Lung (tissue), 12 donors: ENCODE data around the gene LIME1. TPM values are rescaled to one million over a fixed set of nuclear protein-coding genes. Genes with fewer than 3 reads are reported as not detected.

Experiments
- ATAC-seq: fragments of 200-7000 bp; cut with Tn5 transposase; one replicate; pipeline ENCODE4 v1.9.1; 2020; ENCODE audit warnings: moderate number of reproducible peaks; ENCODE audit not compliant: insufficient read depth, low FRiP score
- DNase-seq, 3 donors: peaks; one replicate each; pipeline ENCODE4 v3.0.0-alpha.2; 2013 to 2017
- H3K27ac ChIP-seq, 2 donors: one replicate each; pipeline ENCODE4 v1.5.1; 2013; ENCODE audit warnings: mild to moderate bottlenecking in 2 of 2, moderate library complexity in 2 of 2, control low read depth in 1 of 2, inconsistent platforms in 1 of 2, low read depth in 1 of 2, low read length in 1 of 2
- H3K27me3 ChIP-seq, 3 donors: one replicate each; pipeline ENCODE4 v1.5.1; 2013; ENCODE audit warnings: low read length in 2 of 3; ENCODE audit not compliant: control insufficient read depth in 3 of 3, insufficient read depth in 3 of 3
- H3K36me3 ChIP-seq, 4 donors: one replicate each; pipeline ENCODE4 v1.5.1; 2013; ENCODE audit warnings: low read length in 4 of 4, mild to moderate bottlenecking in 1 of 4, moderate library complexity in 1 of 4; ENCODE audit not compliant: control insufficient read depth in 4 of 4, insufficient read depth in 4 of 4
- H3K4me1 ChIP-seq, 5 donors: one replicate each; pipeline ENCODE4 v1.5.1; 2013; ENCODE audit warnings: low read length in 5 of 5, mild to moderate bottlenecking in 2 of 5, moderate library complexity in 1 of 5; ENCODE audit not compliant: control insufficient read depth in 5 of 5, insufficient read depth in 5 of 5
- H3K4me3 ChIP-seq: one replicate; pipeline ENCODE4 v1.5.1; 2013; ENCODE audit warnings: mild to moderate bottlenecking, control low read depth, moderate library complexity
- H3K9ac ChIP-seq, 2 donors: one replicate each; pipeline ENCODE4 v1.5.1; 2013; ENCODE audit warnings: low read length in 2 of 2, control low read depth in 1 of 2; ENCODE audit not compliant: insufficient read depth in 1 of 2
- H3K9me3 ChIP-seq, 4 donors: one replicate each; pipeline ENCODE4 v1.5.1; 2013; ENCODE audit warnings: low read length in 3 of 4, mild to moderate bottlenecking in 1 of 4, moderate library complexity in 1 of 4; ENCODE audit not compliant: control insufficient read depth in 4 of 4, insufficient read depth in 3 of 4
- WGBS, 2 donors: extraction: QIAGEN DNeasy Blood & Tissue Kit; methylation state at CpG; one replicate each; pipeline ENCODE4 v1.1.7; 2013; 5-methylcytosine and 5-hydroxymethylcytosine counted together
- polyA plus RNA-seq, 2 donors: library from polyadenylated mRNA; stranded (reverse); fragments of 200-250 nt; gene quantifications; one replicate each; pipeline ENCODE4 v1.2.1, GENCODE V29; 2013
- total RNA-seq, 2 donors: library from RNA; depleted of rRNA in 1 of 2; stranded (reverse); fragments of >200 nt in 1 of 2; gene quantifications; one replicate each; pipeline ENCODE4 v1.2.1, GENCODE V29; 2014 to 2021
- TF ChIP-seq, protein P1 (sequence below): IDR thresholded peaks from 2 replicates; pipeline ENCODE4 v1.5.1; 2012; ENCODE audit warnings: mild to moderate bottlenecking; ENCODE audit errors: control extremely low read depth, extremely low read depth
- donor health status: control.
- donor health status: control.
- donor health status: Bipolar disorder and iron deficiency.
- donor health status: healthy.
- donor health status: DM: yes; HTN: yes; CAD: no.

LIME1 gene
- total and polyA plus RNA-seq, 4 donors, result 6.2 to 19.9 (median 10.2) TPM

DNA sequence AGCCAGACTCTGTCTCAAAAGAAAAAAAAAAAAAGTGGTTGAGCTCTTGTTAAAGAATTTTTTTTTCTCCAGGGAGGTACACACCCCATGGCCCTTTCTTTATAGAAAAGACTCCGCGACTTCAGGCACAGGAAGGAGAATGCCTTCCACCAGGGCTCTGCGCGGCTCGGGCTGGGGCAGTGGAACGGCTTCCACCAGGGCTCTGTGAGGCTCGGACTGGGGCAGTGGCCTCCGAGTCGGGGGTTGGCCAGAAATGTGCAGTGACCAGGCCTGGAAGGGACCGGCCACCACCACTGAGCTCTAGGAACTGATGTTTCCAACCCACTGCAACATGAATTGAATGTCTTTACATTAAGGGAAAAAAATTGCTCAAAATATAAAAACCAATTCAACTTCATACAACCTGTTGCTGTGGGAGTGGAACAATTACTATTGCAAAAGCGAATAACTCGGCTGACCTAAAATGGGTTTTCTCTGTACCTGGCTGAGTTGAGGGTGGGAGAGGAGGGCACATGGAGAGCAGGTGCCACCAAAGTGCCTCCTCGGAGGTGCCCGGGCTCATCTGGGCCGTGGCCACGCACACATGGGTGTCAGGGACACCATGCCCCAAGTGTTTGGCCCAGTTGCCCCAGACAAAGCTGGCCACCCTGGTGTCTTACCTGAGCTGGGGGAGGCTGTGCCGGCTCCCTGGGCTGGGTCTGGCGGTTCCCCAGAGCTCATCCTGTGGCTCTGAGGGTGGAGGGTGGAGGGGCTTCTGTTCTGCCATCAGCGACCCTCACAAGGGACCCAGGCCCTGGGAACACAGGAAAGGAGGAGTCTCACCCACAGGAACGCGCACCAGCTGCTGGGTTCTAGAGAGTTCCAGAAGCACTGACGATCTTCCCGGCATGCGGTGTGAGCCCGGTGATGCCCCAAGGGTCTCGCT, 32.4 kb downstream of the LIME1 start:
- H3K4me1 ChIP-seq, result peaks cover 0 to 5% (median 0%) of the 10 kb centered on the region in 5 donors
- ATAC-seq (no peak), DNase-seq (no peak)
- 94 to 95% methylated on average over 26 of the region's 26 CpGs for WGBS, 2 donors
- TF ChIP-seq, protein P1, sequence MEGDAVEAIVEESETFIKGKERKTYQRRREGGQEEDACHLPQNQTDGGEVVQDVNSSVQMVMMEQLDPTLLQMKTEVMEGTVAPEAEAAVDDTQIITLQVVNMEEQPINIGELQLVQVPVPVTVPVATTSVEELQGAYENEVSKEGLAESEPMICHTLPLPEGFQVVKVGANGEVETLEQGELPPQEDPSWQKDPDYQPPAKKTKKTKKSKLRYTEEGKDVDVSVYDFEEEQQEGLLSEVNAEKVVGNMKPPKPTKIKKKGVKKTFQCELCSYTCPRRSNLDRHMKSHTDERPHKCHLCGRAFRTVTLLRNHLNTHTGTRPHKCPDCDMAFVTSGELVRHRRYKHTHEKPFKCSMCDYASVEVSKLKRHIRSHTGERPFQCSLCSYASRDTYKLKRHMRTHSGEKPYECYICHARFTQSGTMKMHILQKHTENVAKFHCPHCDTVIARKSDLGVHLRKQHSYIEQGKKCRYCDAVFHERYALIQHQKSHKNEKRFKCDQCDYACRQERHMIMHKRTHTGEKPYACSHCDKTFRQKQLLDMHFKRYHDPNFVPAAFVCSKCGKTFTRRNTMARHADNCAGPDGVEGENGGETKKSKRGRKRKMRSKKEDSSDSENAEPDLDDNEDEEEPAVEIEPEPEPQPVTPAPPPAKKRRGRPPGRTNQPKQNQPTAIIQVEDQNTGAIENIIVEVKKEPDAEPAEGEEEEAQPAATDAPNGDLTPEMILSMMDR, result no peak
- H3K4me3 ChIP-seq, result no peak overlapping the region
- H3K27me3 ChIP-seq, result no peaks in the 10 kb centered on the region
- no peak overlapping the region for H3K9ac ChIP-seq
- peaks cover 0 to 18% (median 5%) of the 10 kb centered on the region in 4 donors for H3K36me3 ChIP-seq
- H3K27ac ChIP-seq, result no peak overlapping the region
- H3K9me3 ChIP-seq, result no peaks in the 10 kb centered on the region

DNA sequence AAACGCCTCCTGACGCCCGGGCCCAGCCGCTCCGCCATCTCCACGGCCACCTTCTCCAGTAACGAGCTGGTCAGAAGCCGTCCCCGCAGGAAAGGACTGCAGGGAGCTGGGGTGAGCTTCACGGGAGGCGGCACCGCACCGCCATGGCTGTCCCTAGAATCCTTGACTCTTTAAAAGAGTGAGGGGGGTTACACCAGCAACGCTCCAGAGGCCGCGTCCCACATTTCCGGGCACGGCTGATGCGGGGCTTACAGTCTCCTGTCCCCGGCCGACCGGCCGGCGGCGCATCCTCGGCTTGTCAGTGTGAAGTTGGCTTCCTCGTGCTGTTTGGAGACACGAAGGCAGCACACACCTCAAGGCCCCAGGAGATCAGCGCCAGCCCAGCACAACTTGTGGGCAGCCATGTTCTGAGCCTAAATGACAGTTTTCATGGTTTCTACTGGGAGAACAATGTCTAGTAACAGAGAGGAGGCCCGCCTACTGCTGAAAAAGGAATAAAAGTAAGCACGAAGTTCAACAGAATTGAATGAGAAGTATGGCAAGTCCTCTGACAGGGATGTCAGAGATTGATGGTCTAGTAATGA, 33.5 kb downstream of the LIME1 start:
- no peak for DNase-seq

GRCh38 chr20:63771046-63771707, 34.7 kb downstream of the LIME1 start:
- Histone ChIP-seq H3K9me3 (no peaks in the 10 kb centered on the region), H3K36me3 (peaks cover 0 to 21% (median 5%) of the 10 kb centered on the region in 4 donors), H3K4me3 (no peak overlapping the region), H3K27me3 (no peaks in the 10 kb centered on the region), H3K4me1 (peaks cover 0 to 14% (median 5%) of the 10 kb centered on the region in 5 donors), H3K27ac (no peak overlapping the region), H3K9ac (no peak overlapping the region)
- TF ChIP-seq, protein P1, result no peak
- DNase-seq (no peak), ATAC-seq (no peak)
- WGBS, 2 donors, result 93 to 95% methylated on average over 52 of the region's 52 CpGs

More for the DNA sequence above, 33.5 kb downstream of the LIME1 start:
- ATAC-seq, result no peak
- Histone ChIP-seq H3K27ac (no peak overlapping the region), H3K4me3 (no peak overlapping the region), H3K9me3 (no peaks in the 10 kb centered on the region), H3K36me3 (peaks cover 0 to 18% (median 5%) of the 10 kb centered on the region in 4 donors), H3K9ac (no peak overlapping the region), H3K27me3 (no peaks in the 10 kb centered on the region), H3K4me1 (peaks cover 0 to 6% (median 5%) of the 10 kb centered on the region in 5 donors)
- TF ChIP-seq, protein P1, result no peak
- WGBS, 2 donors, result 95% methylated on average over 31 of the region's 31 CpGs
